Tibial artery (tissue), 4 donors: ENCODE measurements around the gene RPL41.

ENCODE experiments used
- DNase-seq, 2 donors: peaks; one replicate each; pipeline ENCODE4 v3.0.0-alpha.2; 2019
- H3K27ac ChIP-seq, 2 donors: fragments of 200-600 bp; sonication (generic) in 1 of 2; 1 replicate in 1 of 2; 2 replicates in 1 of 2; pipeline ENCODE4 v1.5.1; 2018 to 2019; ENCODE audit warnings: mild to moderate bottlenecking in 1 of 2
- H3K27me3 ChIP-seq, 2 donors: fragments of 200-600 bp; sonication (generic) in 1 of 2; one replicate each; pipeline versions ENCODE4 v1.5.1 to v1.6.0; 2016 to 2019
- H3K36me3 ChIP-seq, 3 donors: fragments of 200-600 bp; sonication (generic) in 2 of 3; one replicate each; pipeline ENCODE4 v1.5.1; 2016 to 2019; ENCODE audit warnings: mild to moderate bottlenecking in 2 of 3
- H3K4me1 ChIP-seq, 4 donors: fragments of 200-600 bp; sonication (generic) in 2 of 4; 1 replicate in 3 of 4; 2 replicates in 1 of 4; pipeline ENCODE4 v1.5.1; 2016 to 2019
- H3K4me3 ChIP-seq, 2 donors: fragments of 200-600 bp; sonication (generic) in 1 of 2; 1 replicate in 1 of 2; 2 replicates in 1 of 2; pipeline ENCODE4 v1.5.1; 2018 to 2019; ENCODE audit warnings: mild to moderate bottlenecking in 2 of 2
- H3K9me3 ChIP-seq, 3 donors: fragments of 200-600 bp; sonication (generic) in 1 of 3; one replicate each; pipeline ENCODE4 v1.5.1; 2016 to 2019
- CTCF ChIP-seq, 2 experiments: fragments of 200-600 bp in 1 of 2; fragments of 450-650 bp in 1 of 2; IDR thresholded peaks; one replicate each; pipeline ENCODE4 v1.5.1; 2017 to 2019; ENCODE audit warnings: antibody characterized with exemption in 2 of 2, mild to moderate bottlenecking in 1 of 2, moderate library complexity in 1 of 2
- intact Hi-C: fragments of 100-400 bp; cut with DNase I; formaldehyde crosslinking; loops from one replicate; pipeline ENCODE4 v1.15.0; 2023; ENCODE audit warnings: low total_unique reads

The RPL41 gene

DNA sequence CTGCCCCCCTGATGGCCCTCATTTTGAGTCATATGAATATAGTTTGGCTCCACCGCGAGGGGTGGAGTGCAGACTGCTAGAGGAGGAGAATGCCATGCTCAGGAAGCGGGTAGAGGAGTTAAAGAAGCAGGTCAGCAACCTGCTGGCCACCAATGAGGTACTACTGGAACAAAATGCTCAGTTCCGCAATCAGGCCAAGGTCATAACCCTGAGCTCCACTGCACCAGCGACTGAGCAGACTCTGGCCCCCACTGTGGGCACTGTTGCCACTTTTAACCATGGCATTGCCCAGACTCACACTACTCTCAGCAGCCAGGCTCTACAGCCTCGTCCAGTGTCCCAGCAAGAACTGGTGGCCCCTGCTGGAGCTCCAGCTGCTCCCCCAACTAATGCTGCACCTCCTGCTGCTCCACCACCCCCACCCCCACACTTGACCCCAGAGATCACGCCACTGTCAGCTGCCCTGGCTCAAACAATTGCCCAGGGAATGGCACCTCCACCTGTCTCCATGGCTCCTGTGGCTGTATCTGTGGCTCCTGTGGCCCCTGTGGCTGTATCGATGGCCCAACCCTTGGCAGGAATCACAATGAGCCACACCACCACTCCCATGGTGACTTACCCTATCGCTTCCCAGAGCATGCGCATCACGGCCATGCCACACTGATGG, 4.9 kb downstream of the RPL41 start:
- H3K36me3 ChIP-seq, result peaks cover 19 to 27% (median 21%) of the 10 kb centered on the region in 3 donors
- no peak overlapping the region for H3K4me3 ChIP-seq
- DNase-seq, result no peak
- H3K27ac ChIP-seq, result peak overlapping the region; percentile 86 to 94
- H3K4me1 ChIP-seq, result peaks cover 5 to 42% (median 24%) of the 10 kb centered on the region in 4 donors
- no peaks in the 10 kb centered on the region for H3K9me3 ChIP-seq
- intact Hi-C loops, result no loop called here
- no peaks in the 10 kb centered on the region for H3K27me3 ChIP-seq
- TF ChIP-seq CTCF (IDR thresholded peaks at IDR 0.05), result no peak

DNA sequence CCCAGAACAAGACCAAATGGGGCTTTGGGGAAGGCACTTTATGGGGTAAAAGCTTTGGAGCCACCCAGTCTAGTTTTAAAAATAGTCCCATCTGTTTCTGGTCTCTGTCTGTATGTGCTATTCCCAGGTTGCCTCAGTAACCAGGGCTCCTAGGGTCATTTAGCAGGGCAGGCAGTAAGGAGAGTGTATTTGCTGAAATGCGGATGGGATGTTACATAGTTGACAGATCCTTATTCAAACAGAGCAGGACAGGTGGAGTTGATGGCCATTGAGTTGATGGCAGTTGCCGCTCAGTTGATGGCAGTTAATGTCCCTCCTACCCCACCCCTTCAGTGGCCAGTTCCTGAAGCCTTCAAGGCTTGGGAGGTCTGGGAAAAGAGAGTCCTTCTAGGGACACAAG, 6.2 kb downstream of the RPL41 start:
- H3K36me3 ChIP-seq, result peaks cover 19 to 27% (median 21%) of the 10 kb centered on the region in 3 donors
- peaks cover 5 to 53% (median 35%) of the 10 kb centered on the region in 4 donors for H3K4me1 ChIP-seq
- no peak for DNase-seq
- no peaks in the 10 kb centered on the region for H3K9me3 ChIP-seq
- no peak overlapping the region for H3K4me3 ChIP-seq
- H3K27ac ChIP-seq, result peak overlapping the region in 1 of 2 donors; percentile 94
- no peaks in the 10 kb centered on the region for H3K27me3 ChIP-seq
- TF ChIP-seq CTCF (IDR thresholded peaks at IDR 0.05), result no peak
- intact Hi-C loops, result no loop called here

DNA sequence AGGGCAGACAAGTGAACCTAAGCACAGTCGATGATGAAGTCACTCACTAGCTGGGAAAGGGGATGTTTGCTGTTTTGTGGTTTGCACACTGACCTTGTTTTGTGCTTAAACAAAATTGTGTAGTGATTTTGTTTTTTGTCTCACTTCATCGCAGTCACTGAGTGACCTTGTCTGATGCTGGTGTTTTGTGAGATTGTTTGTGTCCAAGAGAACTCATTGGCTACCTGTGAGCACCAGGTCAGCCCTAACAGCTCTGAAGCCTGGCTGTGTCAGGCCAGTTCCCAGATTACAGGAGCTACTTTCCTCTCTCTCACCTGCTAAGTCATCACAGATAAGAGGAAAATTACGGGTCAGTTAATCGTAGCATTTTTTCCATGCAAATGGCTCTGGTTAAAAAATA, 7.7 kb downstream of the RPL41 start:
- intact Hi-C loops, result no loop called here
- peaks cover 5 to 43% (median 28%) of the 10 kb centered on the region in 4 donors for H3K4me1 ChIP-seq
- H3K9me3 ChIP-seq, result no peaks in the 10 kb centered on the region
- no peak for TF ChIP-seq CTCF (IDR thresholded peaks at IDR 0.05)
- no peak for DNase-seq
- H3K36me3 ChIP-seq, result peaks cover 19 to 27% (median 21%) of the 10 kb centered on the region in 3 donors
- H3K27ac ChIP-seq, result no peak overlapping the region
- H3K4me3 ChIP-seq, result no peak overlapping the region
- H3K27me3 ChIP-seq, result no peaks in the 10 kb centered on the region

- H3K4me3 ChIP-seq, result peak overlapping the region in 1 of 2 donors; percentile 74
- H3K36me3 ChIP-seq, result peaks cover 11 to 28% (median 19%) of the 10 kb centered on the region in 3 donors
- H3K4me1 ChIP-seq, result peaks cover 9 to 41% (median 26%) of the 10 kb centered on the region in 4 donors
- no peak for TF ChIP-seq CTCF (IDR thresholded peaks at IDR 0.05)
- intact Hi-C loops, result loop anchor here (2.0 to 5.0 kb wide), 2 partner anchors 36 to 62 kb away; partner anchors contain the start of gene SMARCC2
- no peaks in the 10 kb centered on the region for H3K27me3 ChIP-seq
- H3K9me3 ChIP-seq, result no peaks in the 10 kb centered on the region
- DNase-seq, result no peak
- H3K27ac ChIP-seq, result peak overlapping the region; percentile 80 to 84
Observed at GRCh38 chr12:56126732-56127239, 10.4 kb downstream of the RPL41 start.

DNA sequence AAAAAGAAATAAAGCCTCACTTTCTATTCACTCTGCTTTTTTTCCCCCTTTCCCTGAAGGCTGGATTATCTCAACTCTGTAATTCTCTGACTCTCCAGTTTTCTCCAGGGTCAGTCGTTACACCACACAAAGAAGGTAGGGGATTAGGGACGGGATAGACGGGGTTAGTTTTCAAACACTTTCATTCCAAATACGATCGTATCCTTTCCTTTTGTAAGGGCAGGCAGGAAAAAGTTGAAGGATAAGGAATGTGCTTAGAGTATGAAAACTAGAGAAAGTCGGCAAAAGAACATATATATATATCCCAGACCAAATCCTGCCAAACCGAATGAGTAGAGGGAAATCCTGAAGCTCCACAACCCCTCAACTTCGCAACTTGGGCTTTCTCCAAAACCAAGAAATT, 11.1 kb downstream of the RPL41 start:
- no peak for TF ChIP-seq CTCF (IDR thresholded peaks at IDR 0.05)
- peaks cover 16 to 28% (median 21%) of the 10 kb centered on the region in 3 donors for H3K36me3 ChIP-seq
- H3K27ac ChIP-seq, result peak overlapping the region; percentile 80 to 84
- H3K4me3 ChIP-seq, result peak overlapping the region; percentile 43 to 74
- H3K27me3 ChIP-seq, result no peaks in the 10 kb centered on the region
- no peak for DNase-seq
- no peaks in the 10 kb centered on the region for H3K9me3 ChIP-seq
- intact Hi-C loops, result loop anchor here (2.0 to 5.0 kb wide), 2 partner anchors 35 to 61 kb away; partner anchors contain the start of gene SMARCC2
- H3K4me1 ChIP-seq, result peaks cover 9 to 41% (median 26%) of the 10 kb centered on the region in 4 donors
